Measurements from ENCODE around the gene SSC5D.

SSC5D gene

DNA sequence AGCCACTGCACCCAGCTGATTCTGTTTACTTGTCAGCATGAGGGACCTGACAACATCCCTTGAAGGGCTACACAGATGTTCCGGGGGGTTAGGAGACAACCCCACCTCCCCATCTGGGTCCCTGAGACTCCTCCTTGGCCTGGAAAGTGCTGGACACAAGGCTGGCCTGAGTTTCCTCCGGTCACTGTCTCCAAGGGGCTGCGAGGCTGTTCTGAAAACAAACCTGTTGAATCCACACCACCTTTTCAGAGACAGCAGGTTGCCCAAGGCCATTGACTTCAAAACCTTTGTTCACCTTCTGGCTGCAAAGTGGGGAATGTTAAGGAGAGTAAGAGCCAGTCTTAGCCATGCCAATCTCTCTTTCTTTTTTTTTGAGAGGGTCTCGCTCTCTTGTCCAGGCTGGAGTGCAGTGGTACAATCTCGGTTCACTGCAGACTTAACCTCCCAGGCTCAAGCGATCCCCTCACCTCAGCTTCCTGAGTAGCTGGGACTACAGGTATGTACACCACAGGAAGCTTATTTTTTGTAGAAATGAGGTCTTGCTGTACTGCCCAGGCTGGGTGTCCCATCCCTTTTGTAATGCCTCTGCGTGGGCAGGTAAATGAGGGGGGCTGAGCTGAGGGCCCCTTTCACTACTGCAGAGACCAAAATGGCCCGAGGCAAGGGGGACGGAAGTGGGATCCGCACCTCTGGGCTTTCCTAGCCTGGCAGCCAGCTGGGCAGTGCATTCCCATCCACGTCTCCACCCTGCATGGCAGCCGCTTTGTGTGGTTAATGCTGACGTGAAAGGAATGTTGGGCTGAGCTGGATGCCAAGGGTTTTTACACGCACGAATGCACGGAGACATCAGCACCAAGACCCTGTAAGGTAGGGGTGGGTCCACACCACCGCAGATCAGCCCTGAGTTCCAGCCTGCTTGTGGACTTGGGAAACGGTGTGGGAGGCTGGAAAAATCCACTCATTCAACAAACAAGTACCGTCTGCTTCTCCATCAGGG lies 13.7 kb upstream of the SSC5D start:
- DNase-seq, result no peak

- peak; percentile 98 for DNase-seq
These were observed 12.0 kb upstream of the SSC5D start, which contains the start of gene ZNF628 for GRCh38 chr19:55476100-55476775. Gene ZNF628 (plus strand): TSS chr19:55476617. CDS start chr19:55479911, 3,294 bp downstream.

DNA sequence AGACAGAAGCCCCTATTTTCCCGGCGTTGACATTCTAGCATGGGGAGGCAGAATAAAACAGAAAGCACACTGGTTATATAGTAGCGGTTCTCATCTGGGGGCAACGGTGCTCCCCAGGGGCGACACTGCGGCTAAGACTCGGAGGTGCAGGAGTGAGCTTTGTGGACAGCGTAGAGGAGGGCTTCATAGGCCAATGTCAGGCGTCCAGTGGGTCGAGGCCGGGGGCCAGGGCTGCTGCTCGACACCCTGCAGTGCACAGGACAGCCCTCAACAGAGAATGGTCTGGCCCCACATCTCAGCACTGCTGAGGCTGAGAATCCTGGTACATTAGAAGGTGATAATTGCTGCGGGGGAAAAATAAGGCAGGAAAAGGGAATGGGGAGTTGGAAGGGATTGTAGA lies 10.3 kb upstream of the SSC5D start:
- no peak for DNase-seq

DNA sequence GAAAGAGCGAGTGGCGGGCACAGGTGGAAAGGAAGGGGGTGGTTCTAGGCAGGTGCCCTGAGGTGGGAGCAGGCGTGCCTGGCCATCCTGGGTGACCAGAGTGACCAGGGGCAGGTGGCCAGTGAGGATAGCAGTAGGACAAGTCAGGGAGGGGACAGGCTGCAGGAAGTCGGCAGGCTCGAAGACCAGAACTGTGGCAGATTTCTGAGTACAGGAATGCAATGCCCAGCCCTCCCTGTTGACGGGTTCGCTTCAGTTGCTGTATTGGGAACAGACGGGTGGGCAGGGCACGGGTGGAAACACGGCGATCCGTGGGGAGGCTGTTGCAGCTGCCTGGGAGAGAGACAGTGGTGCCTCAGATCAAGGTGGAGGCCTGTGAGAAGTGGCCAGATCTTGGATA lies 9.9 kb upstream of the SSC5D start:
- no peak for DNase-seq

DNA sequence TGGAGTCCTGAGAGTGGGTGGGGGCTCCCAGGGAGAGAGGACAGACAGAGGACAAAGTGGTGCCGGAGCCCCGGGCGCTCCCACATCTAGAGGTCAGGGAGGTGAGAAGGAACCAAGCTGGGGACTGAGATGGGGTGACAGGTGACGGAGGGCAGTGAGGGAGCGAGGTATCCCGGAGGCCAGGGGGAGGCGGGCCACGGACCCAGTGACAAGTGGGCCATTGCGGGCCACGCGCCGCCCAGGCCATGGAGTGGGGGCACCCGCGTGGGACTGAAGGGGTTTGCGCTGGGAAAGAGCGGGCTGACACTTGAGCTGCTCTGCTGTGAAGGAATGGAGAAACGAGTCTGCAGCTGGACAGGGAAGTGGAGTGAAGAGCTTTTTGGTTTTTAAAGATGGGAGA lies 9.2 kb upstream of the SSC5D start:
- no peak for DNase-seq

DNA sequence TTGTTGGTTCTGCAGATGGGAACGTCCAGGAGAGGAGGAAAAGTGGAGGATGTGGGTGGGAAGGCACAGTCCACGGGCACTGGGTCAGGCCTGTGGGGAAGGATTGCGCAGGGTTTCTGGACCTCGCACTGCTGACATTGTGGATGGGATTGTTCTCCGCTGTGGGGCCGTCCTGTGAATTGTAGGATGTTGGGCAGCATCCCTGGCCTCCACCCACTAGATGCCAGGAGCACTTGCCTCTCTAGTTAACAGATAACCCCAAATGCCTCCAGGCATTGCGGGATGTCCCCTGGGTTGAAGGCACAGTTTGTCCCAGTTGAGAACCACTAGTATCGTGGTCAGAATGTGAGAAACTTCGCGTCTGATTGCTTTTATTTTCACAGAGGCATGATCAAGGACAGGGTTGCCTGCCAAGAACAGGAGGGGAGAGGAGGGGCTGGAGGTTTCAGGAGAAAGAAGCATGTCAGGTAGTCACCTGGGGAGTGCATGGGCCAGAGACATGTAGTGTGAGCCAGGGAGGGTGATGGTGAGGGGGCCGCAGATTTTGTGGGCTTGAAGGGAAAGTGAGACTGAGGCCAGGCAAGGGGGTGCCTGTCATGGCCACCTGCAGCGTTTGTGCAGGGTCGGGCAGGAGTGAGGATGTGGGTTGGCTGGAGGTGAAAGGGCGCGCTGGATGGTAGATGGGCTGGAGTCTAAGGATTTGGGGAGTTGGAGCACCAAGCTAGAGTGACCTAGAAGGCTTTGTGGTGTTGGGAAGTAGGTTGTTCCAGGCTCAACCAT lies 8.6 kb upstream of the SSC5D start:
- no peak for DNase-seq

GRCh38 chr19:55481148-55481793 lies 7.0 kb upstream of the SSC5D start:
- DNase-seq, result no peak

DNA sequence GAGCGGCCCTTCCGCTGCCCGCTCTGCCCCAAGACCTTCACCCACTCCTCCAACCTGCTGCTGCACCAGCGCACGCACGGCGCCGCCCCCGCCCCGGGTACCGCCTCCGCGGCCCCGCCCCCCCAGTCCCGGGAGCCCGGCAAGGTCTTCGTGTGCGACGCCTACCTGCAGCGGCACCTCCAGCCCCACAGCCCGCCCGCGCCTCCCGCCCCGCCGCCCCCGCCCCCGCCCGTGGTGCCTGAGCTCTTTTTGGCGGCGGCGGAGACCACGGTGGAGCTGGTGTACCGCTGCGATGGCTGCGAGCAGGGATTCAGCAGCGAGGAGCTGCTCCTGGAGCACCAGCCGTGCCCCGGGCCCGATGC lies 6.5 kb upstream of the SSC5D start:
- DNase-seq, result no peak

DNA sequence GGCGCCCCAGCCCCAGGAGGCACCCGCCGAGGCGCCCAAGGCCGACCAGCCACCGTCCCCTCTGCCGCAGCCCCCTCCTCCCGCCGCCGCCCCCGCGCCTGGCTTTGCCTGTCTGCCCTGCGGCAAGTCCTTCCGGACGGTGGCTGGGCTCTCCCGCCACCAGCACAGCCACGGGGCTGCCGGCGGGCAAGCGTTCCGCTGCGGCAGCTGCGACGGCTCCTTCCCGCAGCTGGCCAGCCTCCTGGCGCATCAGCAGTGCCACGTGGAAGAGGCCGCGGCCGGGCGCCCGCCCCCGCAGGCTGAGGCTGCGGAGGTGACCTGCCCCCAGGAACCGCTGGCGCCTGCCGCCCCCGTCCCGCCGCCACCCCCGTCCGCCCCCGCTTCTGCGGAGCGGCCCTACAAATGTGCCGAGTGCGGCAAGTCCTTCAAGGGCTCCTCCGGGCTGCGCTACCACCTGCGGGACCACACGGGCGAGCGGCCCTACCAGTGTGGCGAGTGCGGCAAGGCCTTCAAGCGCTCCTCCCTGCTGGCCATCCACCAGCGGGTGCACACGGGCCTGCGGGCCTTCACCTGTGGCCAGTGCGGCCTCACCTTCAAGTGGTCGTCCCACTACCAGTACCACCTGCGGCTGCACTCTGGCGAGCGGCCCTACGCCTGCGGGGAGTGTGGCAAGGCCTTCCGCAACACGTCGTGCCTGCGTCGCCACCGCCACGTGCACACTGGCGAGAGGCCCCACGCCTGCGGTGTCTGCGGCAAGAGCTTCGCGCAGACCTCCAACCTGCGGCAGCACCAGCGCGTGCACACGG lies 5.9 kb upstream of the SSC5D start:
- no peak for DNase-seq

DNA sequence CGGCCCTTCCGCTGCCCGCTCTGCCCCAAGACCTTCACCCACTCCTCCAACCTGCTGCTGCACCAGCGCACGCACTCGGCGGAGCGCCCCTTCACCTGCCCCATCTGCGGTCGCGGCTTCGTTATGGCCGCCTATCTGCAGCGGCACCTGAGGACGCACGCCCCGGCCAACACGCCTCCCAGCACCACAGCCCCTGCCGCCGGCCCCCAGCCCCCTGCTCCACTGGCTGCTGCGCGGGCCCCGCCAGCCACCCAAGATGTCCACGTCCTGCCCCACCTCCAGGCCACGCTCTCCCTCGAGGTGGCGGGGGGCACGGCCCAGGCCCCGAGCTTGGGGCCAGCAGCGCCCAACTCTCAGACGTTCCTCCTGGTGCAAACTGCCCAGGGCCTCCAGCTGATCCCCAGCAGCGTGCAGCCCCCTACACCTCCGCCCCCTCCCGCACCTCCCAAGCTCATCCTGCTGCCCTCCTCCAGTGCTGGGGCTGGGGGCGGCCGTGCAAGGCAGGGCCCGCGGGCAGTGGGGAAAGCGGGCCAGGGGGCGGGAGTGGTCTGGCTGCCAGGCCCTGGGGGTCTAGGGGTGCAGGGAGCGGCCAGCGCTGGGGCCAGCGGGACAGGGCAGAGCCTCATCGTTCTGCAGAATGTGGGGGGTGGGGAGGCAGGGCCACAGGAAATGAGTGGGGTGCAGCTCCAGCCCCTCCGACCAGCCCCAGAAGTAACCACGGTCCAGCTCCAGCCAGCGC lies 5.1 kb upstream of the SSC5D start:
- no peak for DNase-seq

DNA sequence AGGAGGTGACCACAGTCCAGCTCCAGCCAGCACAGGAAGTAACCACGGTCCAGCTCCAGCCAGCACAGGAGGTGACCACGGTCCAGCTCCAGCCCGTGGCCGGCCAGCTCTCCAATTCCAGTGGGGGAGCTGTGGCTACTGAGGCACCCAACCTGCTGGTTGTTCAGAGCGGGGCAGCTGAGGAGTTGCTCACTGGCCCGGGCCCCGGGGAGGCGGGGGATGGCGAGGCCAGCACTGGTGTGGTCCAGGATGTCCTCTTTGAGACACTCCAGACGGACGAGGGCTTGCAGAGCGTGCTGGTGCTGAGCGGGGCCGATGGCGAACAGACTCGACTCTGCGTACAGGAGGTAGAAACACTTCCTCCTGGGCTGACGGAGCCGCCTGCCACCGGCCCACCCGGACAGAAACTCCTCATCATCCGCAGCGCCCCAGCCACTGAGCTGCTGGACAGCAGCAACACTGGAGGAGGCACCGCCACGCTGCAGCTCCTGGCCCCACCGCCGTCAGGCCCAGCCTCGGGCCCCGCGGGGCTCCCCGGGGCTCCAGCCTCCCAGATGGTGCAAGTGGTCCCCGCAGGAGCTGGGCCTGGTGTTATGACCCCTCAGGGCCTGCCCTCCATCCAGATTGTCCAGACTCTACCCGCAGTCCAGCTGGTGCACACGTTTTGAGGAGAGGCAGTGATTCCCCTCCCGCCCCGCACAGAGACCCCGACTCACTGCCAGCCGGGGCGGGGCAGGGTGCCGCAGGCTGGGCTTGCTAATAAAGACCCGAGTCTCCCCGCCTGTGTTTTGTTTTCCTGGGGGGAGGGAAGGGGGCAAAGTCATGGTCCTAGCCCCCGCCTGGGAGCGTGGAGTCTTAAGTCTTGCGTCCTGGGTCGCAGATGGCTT lies 4.3 kb upstream of the SSC5D start:
- DNase-seq, result no peak

DNA sequence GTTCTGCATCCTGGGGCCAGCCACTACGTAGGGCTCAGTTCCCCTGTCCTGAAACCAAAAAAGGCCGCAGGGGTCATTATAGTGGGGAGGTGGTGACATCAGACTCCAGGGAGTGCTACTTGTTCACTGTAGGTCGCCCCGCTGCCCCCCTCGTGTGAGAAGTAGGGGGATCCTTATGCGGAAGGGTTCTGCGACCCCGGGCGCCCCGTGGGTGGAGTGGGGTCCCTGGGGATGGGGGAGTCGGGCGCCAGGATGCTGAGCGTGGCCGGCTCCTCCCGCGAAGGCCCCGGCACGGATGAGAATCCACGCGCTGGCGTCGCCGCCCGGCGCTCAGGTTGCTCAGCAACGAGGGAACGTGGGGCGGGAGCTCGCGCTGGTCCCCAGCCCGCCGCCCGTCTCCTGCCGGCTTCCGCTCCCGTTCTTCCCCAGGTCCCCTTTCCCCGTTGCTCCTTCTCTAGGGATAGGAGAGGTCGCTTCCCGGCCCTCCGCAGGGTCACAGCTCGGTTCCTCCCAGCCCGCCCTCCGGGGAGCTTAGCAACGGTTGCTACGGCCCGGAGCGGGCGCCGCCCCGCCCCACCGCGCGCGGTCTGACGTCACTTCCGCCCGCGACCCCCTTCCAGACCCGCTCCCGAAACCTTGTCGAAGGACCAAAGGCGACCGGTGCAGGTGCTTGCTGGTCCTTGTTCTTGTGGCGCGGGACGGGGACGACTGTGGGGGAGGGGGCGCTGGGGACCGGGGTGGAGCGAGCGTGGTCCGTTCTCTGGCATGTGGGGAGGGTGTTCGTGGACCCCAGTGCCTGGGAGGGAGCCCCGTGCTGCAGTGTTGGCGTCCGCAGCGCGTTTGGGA lies 3.4 kb upstream of the SSC5D start, which contains the start of gene NAT14:
Gene NAT14, plus strand, starts transcription at position 596 of the 846 bp plus-strand sequence. CDS start 521 bp downstream, outside the sequence.
- peak; percentile 82 for DNase-seq

DNA sequence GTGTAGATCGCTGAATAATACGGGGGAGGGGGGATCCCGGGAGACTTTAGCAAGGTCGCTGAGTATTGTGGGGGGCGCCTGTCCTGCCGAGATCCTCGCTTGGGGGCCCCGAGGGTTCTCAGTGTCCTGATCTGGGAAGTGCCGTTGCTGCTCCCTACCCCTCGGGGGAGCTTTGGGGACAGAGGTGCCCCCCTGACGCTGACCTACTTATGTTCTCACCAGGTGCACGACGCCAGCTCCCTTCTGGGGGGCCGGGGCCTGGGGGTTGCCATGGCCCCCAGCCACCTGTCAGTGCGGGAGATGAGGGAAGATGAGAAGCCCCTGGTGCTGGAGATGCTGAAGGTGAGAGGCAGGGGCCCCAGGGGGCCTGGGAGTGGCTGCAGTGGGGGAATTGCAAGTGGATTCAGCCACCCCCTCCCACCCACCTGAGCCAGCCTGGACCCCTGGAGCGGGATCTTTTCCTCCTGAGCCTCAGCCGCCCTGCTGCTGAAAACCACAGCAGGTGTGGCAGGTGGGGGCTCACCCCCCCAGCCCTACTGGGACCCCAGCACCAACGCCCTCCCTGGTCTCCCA lies 2.7 kb upstream of the SSC5D start:
- no peak for DNase-seq

DNA sequence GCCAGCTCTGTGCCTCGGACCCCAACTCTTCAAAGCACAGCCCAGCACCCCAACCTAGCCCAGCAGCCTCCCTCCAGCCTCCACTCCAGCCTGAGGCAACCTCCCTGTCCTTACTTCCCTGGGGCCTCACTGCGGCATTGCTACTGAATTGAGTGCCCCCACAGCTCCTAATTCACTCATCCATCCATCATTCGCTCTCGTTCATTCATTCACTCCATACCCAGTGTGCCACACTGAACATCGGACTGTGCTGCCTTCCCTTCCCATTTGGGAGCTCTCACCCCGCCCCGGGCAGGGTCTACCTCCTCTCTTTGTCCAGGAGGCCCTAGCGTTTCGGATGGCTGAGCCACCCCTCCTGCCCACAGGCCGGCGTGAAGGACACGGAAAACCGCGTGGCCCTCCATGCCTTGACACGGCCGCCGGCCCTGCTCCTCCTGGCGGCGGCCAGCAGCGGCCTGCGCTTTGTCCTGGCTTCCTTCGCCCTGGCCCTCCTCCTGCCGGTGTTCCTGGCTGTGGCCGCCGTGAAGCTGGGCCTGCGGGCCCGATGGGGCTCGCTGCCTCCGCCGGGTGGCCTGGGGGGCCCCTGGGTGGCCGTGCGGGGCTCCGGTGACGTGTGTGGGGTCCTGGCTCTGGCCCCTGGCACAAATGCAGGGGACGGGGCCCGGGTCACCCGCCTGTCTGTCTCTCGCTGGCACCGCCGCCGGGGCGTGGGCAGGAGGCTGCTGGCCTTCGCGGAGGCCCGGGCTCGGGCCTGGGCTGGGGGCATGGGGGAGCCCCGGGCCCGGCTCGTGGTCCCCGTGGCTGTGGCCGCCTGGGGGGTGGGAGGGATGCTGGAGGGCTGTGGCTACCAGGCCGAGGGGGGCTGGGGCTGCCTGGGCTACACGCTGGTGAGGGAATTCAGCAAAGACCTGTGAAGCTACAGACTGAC lies 1.9 kb upstream of the SSC5D start:
- DNase-seq, result no peak

DNA sequence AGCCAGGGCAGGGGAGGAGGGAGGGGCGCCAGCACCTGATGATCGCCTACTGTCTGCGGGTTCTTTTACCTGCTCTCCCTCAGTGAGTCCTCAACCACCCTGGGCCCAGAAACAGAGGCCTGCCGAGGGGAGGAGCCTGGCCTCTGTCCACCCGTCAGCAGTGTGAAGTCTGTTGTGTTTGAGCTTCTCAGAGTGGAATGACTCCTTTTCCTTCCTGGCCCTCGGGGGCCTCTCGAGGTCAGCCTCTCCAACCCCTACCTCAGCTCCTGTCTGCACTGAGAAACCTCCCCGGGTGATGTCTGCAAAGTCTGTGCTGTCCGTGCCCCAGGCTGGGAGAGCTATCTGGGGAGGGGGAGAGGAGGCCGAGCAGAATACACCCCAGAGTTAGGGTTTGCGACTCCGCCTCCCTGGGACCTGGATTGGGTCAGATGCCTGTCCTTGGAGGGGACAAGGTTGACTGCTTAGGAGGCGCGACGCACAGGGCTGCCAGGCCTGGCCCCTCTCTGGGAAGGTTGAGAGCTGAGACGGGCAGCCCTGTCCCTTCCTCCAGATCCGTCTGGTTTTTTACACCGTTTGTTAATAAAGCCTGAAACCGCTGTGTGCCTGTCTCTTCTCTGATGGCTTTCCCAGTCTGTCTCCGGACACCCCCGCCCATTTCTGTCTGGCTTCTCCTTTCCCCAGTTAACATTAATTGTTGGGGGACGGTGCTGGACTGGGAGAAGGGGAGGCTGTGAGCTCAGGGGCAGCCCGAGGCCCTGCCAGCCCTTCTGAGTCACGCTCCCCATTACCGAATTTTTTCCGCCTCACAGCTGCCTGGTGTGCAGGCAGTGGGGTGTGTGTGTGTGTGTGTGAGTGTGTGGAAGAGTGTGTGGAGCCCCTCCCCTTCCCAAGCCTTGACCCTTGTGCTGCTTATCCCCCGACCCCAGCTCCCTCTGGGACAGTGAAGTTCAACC lies 989 bp upstream of the SSC5D start:
- DNase-seq, result peak; percentile 75

Data from stimulated activated CD8-positive, alpha-beta memory T cell treated with anti-CD3 and anti-CD28 coated beads, Interleukin-4, amount 100 ng/mL, for 48 hours (primary cell).